ENCODE data around the gene C1QTNF3.

The C1QTNF3 gene

DNA sequence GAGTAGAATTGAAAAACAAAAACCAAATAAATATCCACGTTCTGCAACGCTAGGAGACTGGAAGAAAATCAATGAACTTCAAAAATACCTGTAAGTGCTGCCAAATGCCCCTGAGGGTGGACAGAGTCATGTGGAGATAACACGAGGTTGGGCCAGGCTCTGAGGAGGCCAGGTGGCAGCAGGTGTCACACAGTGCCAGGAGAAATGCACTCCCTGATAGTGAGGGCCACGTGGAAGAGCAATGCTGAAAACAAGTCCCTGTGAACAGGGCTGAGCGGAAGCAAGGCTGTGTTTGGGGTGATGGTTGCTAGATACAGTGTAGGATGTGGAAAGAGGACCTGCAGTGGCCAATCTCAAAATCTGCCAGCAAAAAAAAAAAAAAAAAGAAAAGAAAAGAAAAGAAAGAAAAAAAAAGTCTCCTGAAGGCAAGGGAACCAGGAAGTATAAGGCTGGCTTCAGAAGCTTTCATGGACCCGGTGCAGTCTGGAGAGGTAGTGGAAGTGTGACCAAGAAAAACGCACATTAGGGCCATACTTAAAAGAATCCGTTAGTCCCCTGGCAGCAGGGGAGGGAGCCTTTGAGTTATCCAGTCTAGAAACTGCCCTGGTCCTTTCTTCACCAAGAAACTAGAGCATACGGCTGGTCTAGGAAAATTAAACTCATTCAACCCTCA is 16.8 kb downstream of the C1QTNF3 start:
- no peak overlapping the region for H3K27ac ChIP-seq
- TF ChIP-seq ZFX (IDR thresholded peaks at IDR 0.05) = no peak
- TF ChIP-seq, protein P1, sequence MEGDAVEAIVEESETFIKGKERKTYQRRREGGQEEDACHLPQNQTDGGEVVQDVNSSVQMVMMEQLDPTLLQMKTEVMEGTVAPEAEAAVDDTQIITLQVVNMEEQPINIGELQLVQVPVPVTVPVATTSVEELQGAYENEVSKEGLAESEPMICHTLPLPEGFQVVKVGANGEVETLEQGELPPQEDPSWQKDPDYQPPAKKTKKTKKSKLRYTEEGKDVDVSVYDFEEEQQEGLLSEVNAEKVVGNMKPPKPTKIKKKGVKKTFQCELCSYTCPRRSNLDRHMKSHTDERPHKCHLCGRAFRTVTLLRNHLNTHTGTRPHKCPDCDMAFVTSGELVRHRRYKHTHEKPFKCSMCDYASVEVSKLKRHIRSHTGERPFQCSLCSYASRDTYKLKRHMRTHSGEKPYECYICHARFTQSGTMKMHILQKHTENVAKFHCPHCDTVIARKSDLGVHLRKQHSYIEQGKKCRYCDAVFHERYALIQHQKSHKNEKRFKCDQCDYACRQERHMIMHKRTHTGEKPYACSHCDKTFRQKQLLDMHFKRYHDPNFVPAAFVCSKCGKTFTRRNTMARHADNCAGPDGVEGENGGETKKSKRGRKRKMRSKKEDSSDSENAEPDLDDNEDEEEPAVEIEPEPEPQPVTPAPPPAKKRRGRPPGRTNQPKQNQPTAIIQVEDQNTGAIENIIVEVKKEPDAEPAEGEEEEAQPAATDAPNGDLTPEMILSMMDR (conservative IDR thresholded peaks at IDR 0.05) = no peak

DNA sequence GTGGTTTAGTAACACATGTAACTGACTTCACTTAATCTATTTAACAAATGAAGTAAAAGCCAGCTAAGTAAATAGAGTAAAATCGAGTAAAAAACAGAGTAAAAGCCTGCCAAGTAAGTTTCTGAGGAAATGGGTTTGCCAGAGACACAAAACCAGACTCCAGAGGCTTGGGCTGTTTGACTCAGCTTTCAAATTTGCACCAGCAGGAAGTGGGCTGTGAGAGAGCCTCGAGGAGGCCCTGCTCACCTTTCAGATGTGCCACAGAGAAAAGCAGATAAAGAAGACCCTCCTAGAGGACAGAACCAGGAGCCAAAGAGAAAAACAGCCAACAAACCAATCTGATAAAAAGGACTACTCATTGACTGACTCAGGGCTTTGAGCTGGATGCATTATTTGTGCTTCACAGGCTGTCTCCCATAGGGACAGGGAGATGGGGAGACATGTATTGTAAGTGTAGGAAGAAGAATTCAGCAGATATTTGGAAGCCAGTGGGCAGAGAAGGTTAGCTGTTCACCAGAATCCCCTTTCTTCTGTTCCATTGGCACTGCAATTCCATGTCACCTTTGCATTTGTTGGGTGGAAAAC is 20.8 kb downstream of the C1QTNF3 start:
- no peak overlapping the region for H3K27ac ChIP-seq
- TF ChIP-seq ZFX (IDR thresholded peaks at IDR 0.05) = no peak
- TF ChIP-seq, protein P1 (conservative IDR thresholded peaks at IDR 0.05) = no peak

DNA sequence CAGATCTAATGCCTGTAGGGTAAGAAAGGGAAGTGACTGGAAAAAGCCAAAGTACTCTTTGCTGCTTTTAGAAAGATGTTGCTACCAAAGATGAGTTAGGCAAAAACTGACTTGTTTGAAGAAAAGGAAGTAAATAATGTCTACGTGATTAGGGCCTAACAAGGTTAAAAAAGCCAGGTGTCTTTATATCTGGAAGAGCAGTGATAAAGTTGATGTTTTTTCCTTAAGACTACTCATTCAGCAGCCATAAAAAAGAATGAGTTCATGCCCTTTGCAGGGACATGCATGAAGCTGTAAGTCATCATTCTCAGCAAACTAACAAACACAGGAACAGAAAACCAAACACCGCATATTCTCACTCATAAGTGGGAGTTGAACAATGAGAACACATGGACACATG is 21.7 kb downstream of the C1QTNF3 start:
- no peak for TF ChIP-seq ZFX (IDR thresholded peaks at IDR 0.05)
- TF ChIP-seq, protein P1 (conservative IDR thresholded peaks at IDR 0.05) = no peak
- no peak overlapping the region for H3K27ac ChIP-seq

DNA sequence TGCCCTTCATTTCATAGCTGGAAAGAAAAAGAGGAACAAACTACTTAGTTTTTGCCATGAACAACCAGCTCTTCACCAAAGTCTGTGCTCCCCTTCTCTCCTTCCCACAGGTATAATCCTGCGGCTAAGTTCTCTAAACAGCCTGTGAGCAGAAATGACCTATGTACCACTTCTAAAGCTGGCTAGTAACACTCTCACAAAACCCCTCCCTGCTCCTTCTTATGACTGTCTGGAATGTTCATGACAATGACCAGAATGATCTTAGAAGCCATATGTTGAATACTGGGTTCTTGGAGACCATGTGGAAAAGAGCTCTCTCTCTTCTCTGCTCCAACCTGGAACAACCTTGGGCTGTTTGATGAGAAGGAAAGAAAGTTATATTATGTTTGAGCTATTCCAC is 22.3 kb downstream of the C1QTNF3 start:
- H3K27ac ChIP-seq = no peak overlapping the region

DNA sequence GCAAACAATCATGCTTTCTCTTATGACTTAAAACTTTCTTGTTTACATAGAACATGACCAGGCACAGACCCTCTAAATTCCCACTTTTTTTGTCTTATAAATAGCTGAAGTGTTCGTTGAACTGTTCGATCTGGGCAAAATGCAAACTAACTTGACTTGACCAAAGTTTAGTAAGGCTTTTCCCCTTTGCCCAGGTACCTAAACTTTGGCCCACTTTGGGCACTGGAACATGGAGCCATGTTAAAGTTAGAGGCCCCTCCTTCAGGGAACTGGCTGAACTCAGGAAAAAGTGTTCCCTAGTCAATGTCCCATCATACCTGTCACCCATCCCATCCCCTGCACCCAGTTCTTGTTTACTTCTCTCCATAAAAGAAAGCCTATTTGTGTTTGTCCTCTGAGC is 25.8 kb downstream of the C1QTNF3 start:
- TF ChIP-seq, protein P1 (conservative IDR thresholded peaks at IDR 0.05) = no peak
- TF ChIP-seq ZFX (IDR thresholded peaks at IDR 0.05) = no peak
- no peak overlapping the region for H3K27ac ChIP-seq

More for the DNA sequence above, 22.3 kb downstream of the C1QTNF3 start:
- TF ChIP-seq ZFX (IDR thresholded peaks at IDR 0.05) = no peak
- TF ChIP-seq, protein P1 (conservative IDR thresholded peaks at IDR 0.05) = no peak

DNA sequence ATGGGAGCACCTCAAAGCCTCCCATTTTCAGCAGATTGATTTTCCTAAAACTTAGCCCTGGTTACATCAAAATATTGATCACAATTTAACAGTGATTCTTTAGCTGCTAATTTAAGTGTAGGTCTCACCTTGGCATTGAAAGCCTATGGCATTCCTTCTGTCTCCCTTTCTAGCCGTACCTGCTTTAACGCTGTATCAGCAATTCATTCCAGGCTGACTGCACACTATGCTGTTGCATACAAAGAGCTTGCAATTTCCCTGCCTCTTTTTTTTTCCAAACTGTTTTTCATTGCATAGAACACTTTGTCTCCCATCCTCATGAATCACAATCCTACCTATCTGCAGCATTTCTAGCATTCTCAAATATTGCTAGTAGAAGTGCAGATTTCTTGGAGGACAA is 26.3 kb downstream of the C1QTNF3 start:
- no peak overlapping the region for H3K27ac ChIP-seq
- TF ChIP-seq ZFX (IDR thresholded peaks at IDR 0.05) = no peak
- TF ChIP-seq, protein P1 (conservative IDR thresholded peaks at IDR 0.05) = no peak

DNA sequence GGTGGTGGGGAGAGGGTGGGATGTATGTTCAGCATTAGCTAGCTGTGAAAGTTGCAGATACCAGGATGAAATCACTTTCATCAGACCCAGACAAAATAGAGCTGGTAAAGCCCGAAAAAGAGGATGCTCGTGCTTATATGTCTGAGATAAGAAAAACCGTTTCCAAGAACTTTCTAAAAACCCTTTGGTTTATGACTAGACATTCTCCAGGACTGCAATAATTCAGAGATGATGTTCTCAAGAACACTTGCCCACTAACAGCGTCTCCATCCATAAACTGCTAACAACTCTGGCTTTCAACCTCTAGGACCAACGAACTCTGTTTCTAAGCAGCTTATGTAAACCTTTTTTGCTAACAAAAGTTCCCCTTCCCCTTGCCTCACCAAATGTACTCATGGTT is 26.8 kb downstream of the C1QTNF3 start:
- no peak overlapping the region for H3K27ac ChIP-seq
- TF ChIP-seq, protein P1 (conservative IDR thresholded peaks at IDR 0.05) = no peak
- no peak for TF ChIP-seq ZFX (IDR thresholded peaks at IDR 0.05)

Measured in C4-2B (cell line).